ENCODE measurements around the gene STX16. TPM values are rescaled to one million over a fixed set of nuclear protein-coding genes. Genes with fewer than 3 reads are reported as not detected.

STX16 gene
- total RNA-seq, 1 experiment from 2014 or later, result 41.9 TPM

DNA sequence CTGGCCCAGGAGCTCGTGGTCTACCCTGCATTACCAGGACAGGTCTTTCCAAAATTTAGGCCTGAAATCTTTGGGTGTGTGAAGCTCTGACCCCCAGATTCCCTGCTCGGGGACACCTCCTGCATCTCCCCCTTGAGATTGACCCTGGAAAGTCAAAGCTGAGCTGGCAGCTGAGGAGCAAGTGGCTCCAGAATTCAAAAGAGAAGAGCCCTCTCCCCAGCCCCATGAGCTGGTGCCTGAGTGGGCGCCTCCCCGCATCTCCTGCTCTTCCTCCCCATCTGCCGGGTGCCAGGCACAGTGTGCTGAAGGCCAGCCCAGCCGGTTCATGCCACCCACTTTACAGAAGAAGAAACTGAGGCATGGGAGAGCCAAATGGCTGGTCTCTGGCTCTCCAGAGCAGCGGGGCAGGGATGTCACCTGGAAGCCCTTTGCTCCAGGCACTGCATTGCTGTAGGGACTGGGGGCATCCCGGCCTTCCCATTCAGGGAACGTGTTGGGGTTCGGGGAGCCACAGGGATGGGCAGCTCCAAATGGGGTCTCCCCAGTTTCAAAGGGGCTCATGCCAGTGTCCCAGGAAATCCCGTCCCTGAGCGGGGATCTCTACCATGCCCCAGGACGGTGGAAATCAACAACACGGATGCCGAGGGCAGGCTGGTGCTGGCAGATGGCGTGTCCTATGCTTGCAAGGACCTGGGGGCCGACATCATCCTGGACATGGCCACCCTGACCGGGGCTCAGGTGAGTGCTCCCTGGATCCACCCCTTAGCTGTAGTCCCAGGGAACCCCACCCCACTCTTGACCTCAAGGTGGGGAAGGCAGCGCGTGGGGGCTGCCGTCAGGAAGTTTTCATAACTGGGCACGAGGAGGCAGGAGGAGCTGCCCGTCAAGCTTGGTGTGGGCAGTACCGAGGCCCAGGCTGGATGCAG is 62.0 kb downstream of the STX16 start:
- H3K27me3 ChIP-seq (ENCODE audit: control insufficient read depth, insufficient read depth, low read length), result no peaks in the 10 kb centered on the region
- intact Hi-C loops (cut with micrococcal nuclease; ENCODE audit: unreplicated experiment), result no loop called here
- no peak overlapping the region for H3K4me3 ChIP-seq (ENCODE audit: low read depth in 2 of 2, low read length in 2 of 2)
- in situ Hi-C loops (cut with HindIII; ENCODE audit: low pct_unique_long_range_greater_than_20kb, low sequenced_read_pairs), result no loop called here
- BruUV-seq (replicated peaks), result no TSS peak
- TF ChIP-seq POLR2AphosphoS5 (IDR thresholded peaks at IDR 0.05; ENCODE audit: low read depth, low read length) (no peak), TCF7L2 (IDR thresholded peaks at IDR 0.05; ENCODE audit: low read depth, low read length) (no peak), SIN3A (IDR thresholded peaks at IDR 0.05; ENCODE audit: borderline replicate concordance, insufficient read depth, low read depth, low read length) (no peak)
- TF ChIP-seq, protein P1, sequence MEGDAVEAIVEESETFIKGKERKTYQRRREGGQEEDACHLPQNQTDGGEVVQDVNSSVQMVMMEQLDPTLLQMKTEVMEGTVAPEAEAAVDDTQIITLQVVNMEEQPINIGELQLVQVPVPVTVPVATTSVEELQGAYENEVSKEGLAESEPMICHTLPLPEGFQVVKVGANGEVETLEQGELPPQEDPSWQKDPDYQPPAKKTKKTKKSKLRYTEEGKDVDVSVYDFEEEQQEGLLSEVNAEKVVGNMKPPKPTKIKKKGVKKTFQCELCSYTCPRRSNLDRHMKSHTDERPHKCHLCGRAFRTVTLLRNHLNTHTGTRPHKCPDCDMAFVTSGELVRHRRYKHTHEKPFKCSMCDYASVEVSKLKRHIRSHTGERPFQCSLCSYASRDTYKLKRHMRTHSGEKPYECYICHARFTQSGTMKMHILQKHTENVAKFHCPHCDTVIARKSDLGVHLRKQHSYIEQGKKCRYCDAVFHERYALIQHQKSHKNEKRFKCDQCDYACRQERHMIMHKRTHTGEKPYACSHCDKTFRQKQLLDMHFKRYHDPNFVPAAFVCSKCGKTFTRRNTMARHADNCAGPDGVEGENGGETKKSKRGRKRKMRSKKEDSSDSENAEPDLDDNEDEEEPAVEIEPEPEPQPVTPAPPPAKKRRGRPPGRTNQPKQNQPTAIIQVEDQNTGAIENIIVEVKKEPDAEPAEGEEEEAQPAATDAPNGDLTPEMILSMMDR (IDR thresholded peaks at IDR 0.05), result no peak
- TF ChIP-seq, protein P2, sequence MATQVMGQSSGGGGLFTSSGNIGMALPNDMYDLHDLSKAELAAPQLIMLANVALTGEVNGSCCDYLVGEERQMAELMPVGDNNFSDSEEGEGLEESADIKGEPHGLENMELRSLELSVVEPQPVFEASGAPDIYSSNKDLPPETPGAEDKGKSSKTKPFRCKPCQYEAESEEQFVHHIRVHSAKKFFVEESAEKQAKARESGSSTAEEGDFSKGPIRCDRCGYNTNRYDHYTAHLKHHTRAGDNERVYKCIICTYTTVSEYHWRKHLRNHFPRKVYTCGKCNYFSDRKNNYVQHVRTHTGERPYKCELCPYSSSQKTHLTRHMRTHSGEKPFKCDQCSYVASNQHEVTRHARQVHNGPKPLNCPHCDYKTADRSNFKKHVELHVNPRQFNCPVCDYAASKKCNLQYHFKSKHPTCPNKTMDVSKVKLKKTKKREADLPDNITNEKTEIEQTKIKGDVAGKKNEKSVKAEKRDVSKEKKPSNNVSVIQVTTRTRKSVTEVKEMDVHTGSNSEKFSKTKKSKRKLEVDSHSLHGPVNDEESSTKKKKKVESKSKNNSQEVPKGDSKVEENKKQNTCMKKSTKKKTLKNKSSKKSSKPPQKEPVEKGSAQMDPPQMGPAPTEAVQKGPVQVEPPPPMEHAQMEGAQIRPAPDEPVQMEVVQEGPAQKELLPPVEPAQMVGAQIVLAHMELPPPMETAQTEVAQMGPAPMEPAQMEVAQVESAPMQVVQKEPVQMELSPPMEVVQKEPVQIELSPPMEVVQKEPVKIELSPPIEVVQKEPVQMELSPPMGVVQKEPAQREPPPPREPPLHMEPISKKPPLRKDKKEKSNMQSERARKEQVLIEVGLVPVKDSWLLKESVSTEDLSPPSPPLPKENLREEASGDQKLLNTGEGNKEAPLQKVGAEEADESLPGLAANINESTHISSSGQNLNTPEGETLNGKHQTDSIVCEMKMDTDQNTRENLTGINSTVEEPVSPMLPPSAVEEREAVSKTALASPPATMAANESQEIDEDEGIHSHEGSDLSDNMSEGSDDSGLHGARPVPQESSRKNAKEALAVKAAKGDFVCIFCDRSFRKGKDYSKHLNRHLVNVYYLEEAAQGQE (IDR thresholded peaks at IDR 0.05; ENCODE audit: insufficient read depth in 1 of 2, low read depth in 2 of 2, low read length in 1 of 2), result no peak
- DNase-seq (ENCODE audit: low read depth, low spot score), result no peak
- ATAC-seq, result no peak
- H3K27ac ChIP-seq (ENCODE audit: low read length), result no peak overlapping the region
- no peaks in the 10 kb centered on the region for H3K9me3 ChIP-seq (ENCODE audit: control insufficient read depth, insufficient read depth, low read depth, low read length)
- CTCF ChIA-PET, result no interaction called here
- no peaks in the 10 kb centered on the region for H3K4me1 ChIP-seq (ENCODE audit: control insufficient read depth, insufficient read depth, low read length)
- POLR2A ChIA-PET, result no interaction called here
- no peaks in the 10 kb centered on the region for H3K36me3 ChIP-seq (ENCODE audit: control insufficient read depth, insufficient read depth, low read length)

GRCh38 chr20:58713801-58714339 is 62.8 kb downstream of the STX16 start:
- Histone ChIP-seq H3K27ac (ENCODE audit: low read length) (no peak overlapping the region), H3K4me1 (ENCODE audit: control insufficient read depth, insufficient read depth, low read length) (no peaks in the 10 kb centered on the region), H3K27me3 (ENCODE audit: control insufficient read depth, insufficient read depth, low read length) (no peaks in the 10 kb centered on the region), H3K36me3 (ENCODE audit: control insufficient read depth, insufficient read depth, low read length) (no peaks in the 10 kb centered on the region), H3K4me3 (ENCODE audit: low read depth in 2 of 2, low read length in 2 of 2) (no peak overlapping the region), H3K9me3 (ENCODE audit: control insufficient read depth, insufficient read depth, low read depth, low read length) (no peaks in the 10 kb centered on the region)
- no peak for DNase-seq (ENCODE audit: low read depth, low spot score)
- ChIA-PET POLR2A (no interaction called here), CTCF (interaction anchor here (0.6 kb wide), 1 partner anchor 156 kb away, joined by 7 read pairs; no protein-coding TSS in a partner anchor)
- intact Hi-C loops (cut with micrococcal nuclease; ENCODE audit: unreplicated experiment), result no loop called here
- TF ChIP-seq, protein P2 (IDR thresholded peaks at IDR 0.05; ENCODE audit: insufficient read depth in 1 of 2, low read depth in 2 of 2, low read length in 1 of 2), result no peak
- no peak for TF ChIP-seq POLR2AphosphoS5 (IDR thresholded peaks at IDR 0.05; ENCODE audit: low read depth, low read length)
- no peak for TF ChIP-seq SIN3A (IDR thresholded peaks at IDR 0.05; ENCODE audit: borderline replicate concordance, insufficient read depth, low read depth, low read length)
- no peak for TF ChIP-seq TCF7L2 (IDR thresholded peaks at IDR 0.05; ENCODE audit: low read depth, low read length)
- TF ChIP-seq, protein P1 (IDR thresholded peaks at IDR 0.05), result no peak
- in situ Hi-C loops (cut with HindIII; ENCODE audit: low pct_unique_long_range_greater_than_20kb, low sequenced_read_pairs), result no loop called here
- 0 out of 2 replicates have a peak, but pooled peaks have one; percentile 13 for ATAC-seq
- BruUV-seq (replicated peaks), result no TSS peak
